Activated B cell treated with CpG ODN at 0.5 μM for 24 hours (primary cell): ENCODE measurements around the gene FNDC7. TPM values are rescaled to one million over a fixed set of nuclear protein-coding genes. Genes with fewer than 3 reads are reported as not detected.
"Not testable (repeated sequence)": the region's sequence is repeated elsewhere in the genome, so short reads cannot be mapped to it uniquely, and the experiment has no call there.

Source experiments
- ATAC-seq: fragments of 200-7000 bp; cut with Tn5 transposase; one replicate; pipeline ENCODE4 v1.10.0; 2021; ENCODE audit warnings: low read depth, mild to moderate bottlenecking, moderate library complexity
- CTCF ChIA-PET: fragments of 350-600 bp; sonication (Branson Sonifier 250); formaldehyde crosslinking; loops from one replicate; lab custom pipeline; 2021; ENCODE audit warnings: antibody characterized with exemption; lab: Charles Lee
- POLR2A ChIA-PET: fragments of 350-600 bp; sonication (Branson Sonifier 250); formaldehyde crosslinking; loops from one replicate; lab custom pipeline; 2021; ENCODE audit warnings: antibody characterized with exemption; lab: Charles Lee
- DNase-seq: peaks from one replicate; pipeline ENCODE4 v3.0.0; 2022
- H3K27ac Mint-ChIP-seq: one replicate; pipeline ENCODE4 v1.8.0; 2020; ENCODE audit warnings: mixed read lengths
- H3K27me3 Mint-ChIP-seq: one replicate; pipeline ENCODE4 v1.8.0; 2021; ENCODE audit warnings: mixed read lengths
- H3K36me3 Mint-ChIP-seq: one replicate; pipeline ENCODE4 v1.8.0; 2021; ENCODE audit warnings: low read depth, mixed read lengths
- H3K4me1 Mint-ChIP-seq: one replicate; pipeline ENCODE4 v1.8.0; 2021; ENCODE audit warnings: mixed read lengths
- H3K4me3 Mint-ChIP-seq: one replicate; pipeline ENCODE4 v1.8.0; 2020; ENCODE audit warnings: mild to moderate bottlenecking, mixed read lengths
- H3K9me3 Mint-ChIP-seq: one replicate; pipeline ENCODE4 v1.8.0; 2020; ENCODE audit warnings: mixed read lengths
- CTCF ChIP-seq: fragments of 200-600 bp; IDR thresholded peaks from one replicate; pipeline ENCODE4 v1.8.0; 2022; ENCODE audit warnings: antibody characterized with exemption, mild to moderate bottlenecking
- intact Hi-C: fragments of 100-400 bp; cut with micrococcal nuclease; formaldehyde crosslinking; loops from one replicate; pipeline ENCODE4 v1.15.1; 2024
- total RNA-seq: library from RNA; stranded (reverse); gene quantifications from 2 replicates; pipeline ENCODE4 v1.2.3, GENCODE V29; 2022

The FNDC7 gene
- total RNA-seq = not detected in 2 replicates

GRCh38 chr1:108712606-108713150 lies at the start of gene FNDC7:
Gene FNDC7, plus strand, starts transcription at chr1:108712908. Its CDS starts 26 bp downstream, at chr1:108712934.
- no peak for DNase-seq
- Mint-ChIP-seq H3K4me1 (no peaks in the 10 kb centered on the region), H3K27me3 (peaks cover 35% of the 10 kb centered on the region), H3K9me3 (no peaks in the 10 kb centered on the region), H3K27ac (no peak within 1 kb of the TSS), H3K36me3 (no peaks in the 10 kb centered on the region), H3K4me3 (no peak within 1 kb of the TSS)
- intact Hi-C loops = no loop called here
- CTCF ChIA-PET = no interaction called here
- POLR2A ChIA-PET = no interaction called here
- TF ChIP-seq CTCF = no peak
- no peak for ATAC-seq

- DNase-seq (no peak), ATAC-seq (no peak)
- no peaks in the 10 kb centered on the region for H3K9me3 Mint-ChIP-seq
- POLR2A ChIA-PET = interaction anchor here (3.3 to 3.6 kb wide), 2 partner anchors 29 to 103 kb away, joined by 27 to 110 read pairs; partner anchors contain the start of genes EEIG2 and PRPF38B
- peaks cover 12% of the 10 kb centered on the region for H3K4me1 Mint-ChIP-seq
- H3K4me3 Mint-ChIP-seq = no peak overlapping the region
- H3K36me3 Mint-ChIP-seq = no peaks in the 10 kb centered on the region
- no peaks in the 10 kb centered on the region for H3K27me3 Mint-ChIP-seq
- intact Hi-C loops = loop anchor here (5.0 kb wide), 1 partner anchor 214 kb away; the partner anchor contains the start of gene GPSM2
- no peak for TF ChIP-seq CTCF
- H3K27ac Mint-ChIP-seq = no peak overlapping the region
- CTCF ChIA-PET = no interaction called here
Measured at GRCh38 chr1:108663074-108663473, 49.6 kb upstream of the FNDC7 start.

- Mint-ChIP-seq H3K9me3 (no peaks in the 10 kb centered on the region), H3K36me3 (no peaks in the 10 kb centered on the region), H3K27ac (no peak overlapping the region), H3K27me3 (peaks cover 4% of the 10 kb centered on the region), H3K4me1 (peaks cover 12% of the 10 kb centered on the region), H3K4me3 (no peak overlapping the region)
- DNase-seq (no peak), ATAC-seq (no peak)
- ChIA-PET CTCF (no interaction called here), POLR2A (no interaction called here)
- intact Hi-C loops = loop anchor here (5.0 kb wide), 1 partner anchor 213 kb away; the partner anchor contains the start of gene GPSM2
- TF ChIP-seq CTCF = no peak
Measured at GRCh38 chr1:108664481-108664880, 48.2 kb upstream of the FNDC7 start.

GRCh38 chr1:108665067-108665466 lies 47.6 kb upstream of the FNDC7 start:
- intact Hi-C loops = no loop called here
- CTCF ChIA-PET = no interaction called here
- ATAC-seq = no peak
- no peak for DNase-seq
- Mint-ChIP-seq H3K27me3 (peaks cover 8% of the 10 kb centered on the region), H3K27ac (no peak overlapping the region), H3K36me3 (no peaks in the 10 kb centered on the region), H3K4me1 (peaks cover 12% of the 10 kb centered on the region), H3K9me3 (no peaks in the 10 kb centered on the region), H3K4me3 (no peak overlapping the region)
- no peak for TF ChIP-seq CTCF
- POLR2A ChIA-PET = interaction anchor here (0.7 to 1.3 kb wide), 2 partner anchors 27 to 57 kb away, joined by 3 read pairs; partner anchors contain the start of gene PRPF38B

- no peak for TF ChIP-seq CTCF
- ChIA-PET POLR2A (interaction anchor here (0.7 to 1.3 kb wide), 2 partner anchors 26 to 57 kb away, joined by 3 read pairs; partner anchors contain the start of gene PRPF38B), CTCF (no interaction called here)
- intact Hi-C loops = no loop called here
- no peak for ATAC-seq
- no peak overlapping the region for H3K4me3 Mint-ChIP-seq
- DNase-seq = no peak
- no peaks in the 10 kb centered on the region for H3K36me3 Mint-ChIP-seq
- peaks cover 12% of the 10 kb centered on the region for H3K4me1 Mint-ChIP-seq
- H3K27ac Mint-ChIP-seq = no peak overlapping the region
- peaks cover 9% of the 10 kb centered on the region for H3K27me3 Mint-ChIP-seq
- H3K9me3 Mint-ChIP-seq = no peaks in the 10 kb centered on the region
Measured at GRCh38 chr1:108665771-108666170, 46.9 kb upstream of the FNDC7 start.

- H3K4me1 Mint-ChIP-seq, CTCF ChIA-PET, ATAC-seq, H3K4me3 Mint-ChIP-seq, DNase-seq, H3K27ac Mint-ChIP-seq, H3K36me3 Mint-ChIP-seq, H3K9me3 Mint-ChIP-seq, intact Hi-C loops: not testable (repeated sequence)
- POLR2A ChIA-PET = interaction anchor here (1.2 kb wide), 1 partner anchor 25 kb away, joined by 6 read pairs; the partner anchor contains the start of gene PRPF38B
- peaks cover 10% of the 10 kb centered on the region for H3K27me3 Mint-ChIP-seq
Measured at GRCh38 chr1:108667422-108667821, 45.3 kb upstream of the FNDC7 start.
